HepG2 (cell line): ENCODE results near the gene SALL2. TPM values are rescaled to one million over a fixed set of nuclear protein-coding genes. Genes with fewer than 3 reads are reported as not detected.

ENCODE experiments used
- EED ChIP-seq: sonication (generic); formaldehyde crosslinking; IDR thresholded peaks from 2 replicates; pipeline ENCODE4 v1.5.0; 2020; ENCODE audit warnings: mild to moderate bottlenecking, missing genetic modification reagents
- HNF4G ChIP-seq, 2 experiments: sonication (generic) in 1 of 2; formaldehyde crosslinking in 1 of 2; IDR thresholded peaks; 2 replicates each; pipeline versions ENCODE4 v1.4.0 to v1.6.1; 2011 to 2020; ENCODE audit warnings: borderline replicate concordance in 2 of 2, low read depth in 2 of 2, mild to moderate bottlenecking in 2 of 2, low read length in 1 of 2, missing genetic modification reagents in 1 of 2, moderate library complexity in 1 of 2
- IRX3 ChIP-seq: sonication (generic); formaldehyde crosslinking; IDR thresholded peaks from 2 replicates; pipeline ENCODE4 v1.8.1; 2023; ENCODE audit warnings: mild to moderate bottlenecking, low read depth, missing genetic modification reagents, borderline replicate concordance
- KAT8 ChIP-seq: IDR thresholded peaks from 2 replicates; pipeline ENCODE4 v1.6.1; 2016; ENCODE audit warnings: missing genetic modification reagents, missing compliant biosample characterization
- PCBP2 ChIP-seq: fragments of 200-400 bp; formaldehyde crosslinking; optimal IDR thresholded peaks from 2 replicates; pipeline ENCODE3; 2018; ENCODE audit warnings: low read length, low read depth; ENCODE audit not compliant: poor library complexity, severe bottlenecking
- RARG ChIP-seq: sonication (generic); formaldehyde crosslinking; IDR thresholded peaks from 2 replicates; pipeline ENCODE4 v1.4.0; 2020; ENCODE audit warnings: low read depth, mild to moderate bottlenecking, missing genetic modification reagents
- RBAK ChIP-seq: sonication (generic); formaldehyde crosslinking; IDR thresholded peaks from 2 replicates; pipeline ENCODE4 v1.5.1; 2020; ENCODE audit warnings: mild to moderate bottlenecking, missing genetic modification reagents
- TARDBP ChIP-seq: sonication (generic); formaldehyde crosslinking; IDR thresholded peaks from 2 replicates; pipeline ENCODE4 v1.8.0; 2022; ENCODE audit warnings: mild to moderate bottlenecking, missing genetic modification reagents
- ZBTB7B ChIP-seq: sonication (generic); formaldehyde crosslinking; IDR thresholded peaks from 2 replicates; pipeline ENCODE4 v1.4.0; 2020; ENCODE audit warnings: missing genetic modification reagents
- ZEB1 ChIP-seq: IDR thresholded peaks from 2 replicates; pipeline ENCODE4 v1.6.1; 2012; ENCODE audit warnings: mild to moderate bottlenecking, low read depth, inconsistent platforms; ENCODE audit not compliant: insufficient replicate concordance
- ZMYM2 ChIP-seq: sonication (generic); formaldehyde crosslinking; IDR thresholded peaks from 2 replicates; pipeline ENCODE4 v1.8.0; 2022; ENCODE audit warnings: mild to moderate bottlenecking, missing genetic modification reagents
- ZNF12 ChIP-seq: sonication (generic); formaldehyde crosslinking; IDR thresholded peaks from 2 replicates; pipeline ENCODE4 v1.5.0; 2020; ENCODE audit warnings: missing genetic modification reagents
- ZNF207 ChIP-seq: fragments of 450-650 bp; IDR thresholded peaks from 2 replicates; pipeline ENCODE4 v1.6.1; 2016; ENCODE audit warnings: antibody characterized with exemption, borderline replicate concordance
- ZNF292 ChIP-seq: sonication (generic); formaldehyde crosslinking; IDR thresholded peaks from 2 replicates; pipeline ENCODE4 v1.8.1; 2022; ENCODE audit warnings: mild to moderate bottlenecking, low read depth, missing genetic modification reagents, borderline replicate concordance
- ZNF644 ChIP-seq: IDR thresholded peaks from 2 replicates; pipeline ENCODE4 v1.6.1; 2016; ENCODE audit warnings: low read depth
- ZNF770 ChIP-seq: sonication (generic); formaldehyde crosslinking; IDR thresholded peaks from 2 replicates; pipeline ENCODE4 v1.5.0; 2020; ENCODE audit warnings: mild to moderate bottlenecking, missing genetic modification reagents
- ZNF781 ChIP-seq: sonication (generic); formaldehyde crosslinking; IDR thresholded peaks from 2 replicates; pipeline ENCODE4 v1.5.1; 2020; ENCODE audit warnings: borderline replicate concordance, mild to moderate bottlenecking, missing genetic modification reagents; ENCODE audit errors: not compliant biosample characterization
- polyA plus RNA-seq, 8 experiments: library from polyadenylated mRNA; depleted of rRNA in 3 of 8; stranded (reverse) in 7 of 8; unstranded in 1 of 8; fragments of >200 nt; fragmentation: Illumina TruSeq in 4 of 8; extraction: Trizol in 4 of 8; gene quantifications; 2 replicates each; pipeline versions ENCODE4 v1.2.1 to v1.2.3, GENCODE V29; 2011 to 2016; ENCODE audit warnings: low read depth in 4 of 8, missing spikeins in 1 of 8, mixed read lengths in 1 of 8; ENCODE audit not compliant: insufficient read depth in 1 of 8
- total RNA-seq, 5 experiments: library from RNA; depleted of rRNA; stranded (reverse); fragments of >200 nt; fragmentation: Illumina TruSeq; extraction: Trizol; gene quantifications; 2 replicates each; pipeline ENCODE4 v1.2.3, GENCODE V29; 2016; ENCODE audit warnings: low read depth in 1 of 5
- TF ChIP-seq, protein P1 (sequence below): sonication (generic); formaldehyde crosslinking; IDR thresholded peaks from 2 replicates; pipeline ENCODE4 v1.4.0; 2020; ENCODE audit warnings: missing genetic modification reagents, mild to moderate bottlenecking, borderline replicate concordance
- TF ChIP-seq, protein P2 (sequence below): IDR thresholded peaks from 2 replicates; pipeline ENCODE4 v1.6.1; 2016; ENCODE audit warnings: low read depth, borderline replicate concordance
- TF ChIP-seq, protein P3 (sequence below): sonication (generic); formaldehyde crosslinking; IDR thresholded peaks from 2 replicates; pipeline ENCODE4 v1.5.0; 2020; ENCODE audit warnings: mild to moderate bottlenecking, missing genetic modification reagents, moderate library complexity

SALL2 gene
- total and polyA plus RNA-seq, 2 of the 13 experiments (the other 11 are each of a cell fraction or from before 2014, with no cell fraction given) = 4.9 to 5.8 TPM

GRCh38 chr14:21557084-21557901, 31.1 kb upstream of the SALL2 start (continued):
- TF ChIP-seq RBAK (CRISPR knock-in tag) = no peak
- no peak for TF ChIP-seq EED (CRISPR knock-in tag)
- no peak for TF ChIP-seq ZNF770 (CRISPR knock-in tag)
- peak; percentile 64 for TF ChIP-seq ZEB1
- TF ChIP-seq ZNF781 (CRISPR knock-in tag) = peak; percentile 70
- TF ChIP-seq HNF4G (IDR thresholded peaks at IDR 0.05; ENCODE audit: borderline replicate concordance, low read depth, low read length) = no peak; the same call in 1 of the 2 replicates
- 0 out of 2 replicates have a peak, but pooled peaks have one; percentile 32 for TF ChIP-seq HNF4G (CRISPR knock-in tag; IDR thresholded peaks at IDR 0.05; ENCODE audit: borderline replicate concordance, low read depth)
- TF ChIP-seq IRX3 (CRISPR knock-in tag) = no peak
- no peak for TF ChIP-seq ZNF207
- no peak for TF ChIP-seq ZMYM2 (CRISPR knock-in tag)
- peak; percentile 63 for TF ChIP-seq KAT8 (CRISPR knock-in tag)
- TF ChIP-seq RARG = no peak
- TF ChIP-seq TARDBP (CRISPR knock-in tag) = peak; percentile 77
- TF ChIP-seq, protein P1, sequence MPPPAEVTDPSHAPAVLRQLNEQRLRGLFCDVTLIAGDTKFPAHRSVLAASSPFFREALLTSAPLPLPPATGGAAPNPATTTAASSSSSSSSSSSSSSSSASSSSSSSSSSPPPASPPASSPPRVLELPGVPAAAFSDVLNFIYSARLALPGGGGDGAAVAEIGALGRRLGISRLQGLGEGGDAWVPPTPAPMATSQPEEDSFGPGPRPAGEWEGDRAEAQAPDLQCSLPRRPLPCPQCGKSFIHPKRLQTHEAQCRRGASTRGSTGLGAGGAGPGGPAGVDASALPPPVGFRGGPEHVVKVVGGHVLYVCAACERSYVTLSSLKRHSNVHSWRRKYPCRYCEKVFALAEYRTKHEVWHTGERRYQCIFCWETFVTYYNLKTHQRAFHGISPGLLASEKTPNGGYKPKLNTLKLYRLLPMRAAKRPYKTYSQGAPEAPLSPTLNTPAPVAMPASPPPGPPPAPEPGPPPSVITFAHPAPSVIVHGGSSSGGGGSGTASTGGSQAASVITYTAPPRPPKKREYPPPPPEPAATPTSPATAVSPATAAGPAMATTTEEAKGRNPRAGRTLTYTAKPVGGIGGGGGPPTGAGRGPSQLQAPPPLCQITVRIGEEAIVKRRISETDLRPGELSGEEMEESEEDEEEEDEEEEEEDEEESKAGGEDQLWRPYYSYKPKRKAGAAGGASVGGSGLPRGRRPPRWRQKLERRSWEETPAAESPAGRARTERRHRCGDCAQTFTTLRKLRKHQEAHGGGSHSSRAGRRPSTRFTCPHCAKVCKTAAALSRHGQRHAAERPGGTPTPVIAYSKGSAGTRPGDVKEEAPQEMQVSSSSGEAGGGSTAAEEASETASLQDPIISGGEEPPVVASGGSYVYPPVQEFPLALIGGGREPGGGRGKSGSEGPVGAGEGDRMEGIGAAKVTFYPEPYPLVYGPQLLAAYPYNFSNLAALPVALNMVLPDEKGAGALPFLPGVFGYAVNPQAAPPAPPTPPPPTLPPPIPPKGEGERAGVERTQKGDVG (CRISPR knock-in tag) = no peak
- no peak for TF ChIP-seq ZNF12 (CRISPR knock-in tag)
- TF ChIP-seq ZBTB7B = no peak
- peak; percentile 57; the same call in 1 of the 2 replicates for TF ChIP-seq ZNF292 (CRISPR knock-in tag)
- no peak for TF ChIP-seq ZNF644 (CRISPR knock-in tag)
- TF ChIP-seq, protein P2, sequence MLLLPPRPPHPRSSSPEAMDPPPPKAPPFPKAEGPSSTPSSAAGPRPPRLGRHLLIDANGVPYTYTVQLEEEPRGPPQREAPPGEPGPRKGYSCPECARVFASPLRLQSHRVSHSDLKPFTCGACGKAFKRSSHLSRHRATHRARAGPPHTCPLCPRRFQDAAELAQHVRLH (CRISPR knock-in tag) = 0 out of 2 replicates have a peak, but pooled peaks have one; percentile 28
- no peak for TF ChIP-seq PCBP2
- TF ChIP-seq, protein P3, sequence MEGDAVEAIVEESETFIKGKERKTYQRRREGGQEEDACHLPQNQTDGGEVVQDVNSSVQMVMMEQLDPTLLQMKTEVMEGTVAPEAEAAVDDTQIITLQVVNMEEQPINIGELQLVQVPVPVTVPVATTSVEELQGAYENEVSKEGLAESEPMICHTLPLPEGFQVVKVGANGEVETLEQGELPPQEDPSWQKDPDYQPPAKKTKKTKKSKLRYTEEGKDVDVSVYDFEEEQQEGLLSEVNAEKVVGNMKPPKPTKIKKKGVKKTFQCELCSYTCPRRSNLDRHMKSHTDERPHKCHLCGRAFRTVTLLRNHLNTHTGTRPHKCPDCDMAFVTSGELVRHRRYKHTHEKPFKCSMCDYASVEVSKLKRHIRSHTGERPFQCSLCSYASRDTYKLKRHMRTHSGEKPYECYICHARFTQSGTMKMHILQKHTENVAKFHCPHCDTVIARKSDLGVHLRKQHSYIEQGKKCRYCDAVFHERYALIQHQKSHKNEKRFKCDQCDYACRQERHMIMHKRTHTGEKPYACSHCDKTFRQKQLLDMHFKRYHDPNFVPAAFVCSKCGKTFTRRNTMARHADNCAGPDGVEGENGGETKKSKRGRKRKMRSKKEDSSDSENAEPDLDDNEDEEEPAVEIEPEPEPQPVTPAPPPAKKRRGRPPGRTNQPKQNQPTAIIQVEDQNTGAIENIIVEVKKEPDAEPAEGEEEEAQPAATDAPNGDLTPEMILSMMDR (CRISPR knock-in tag) = peak; percentile 85
